Stomach (tissue), 4 donors: ENCODE data around the gene PKP4.
A peak's percentile ranks its signal among the peaks of the same experiment; 100 is the strongest.

ENCODE experiments used
- POLR2A ChIP-seq, 4 donors: fragments of 450-650 bp; IDR thresholded peaks; one replicate each; pipeline ENCODE4 v1.6.1; 2016; ENCODE audit warnings: antibody characterized with exemption in 4 of 4, control low read depth in 2 of 4, mild to moderate bottlenecking in 1 of 4, moderate library complexity in 1 of 4
- TF ChIP-seq, protein P1 (sequence below), 7 experiments: fragments of 450-650 bp in 4 of 7; fragments of 200-600 bp in 3 of 7; sonication (generic) in 3 of 7; IDR thresholded peaks; one replicate each; pipeline ENCODE4 v1.5.1; 2016 to 2019; ENCODE audit warnings: antibody characterized with exemption in 7 of 7, control low read depth in 2 of 7, mild to moderate bottlenecking in 1 of 7

DNA sequence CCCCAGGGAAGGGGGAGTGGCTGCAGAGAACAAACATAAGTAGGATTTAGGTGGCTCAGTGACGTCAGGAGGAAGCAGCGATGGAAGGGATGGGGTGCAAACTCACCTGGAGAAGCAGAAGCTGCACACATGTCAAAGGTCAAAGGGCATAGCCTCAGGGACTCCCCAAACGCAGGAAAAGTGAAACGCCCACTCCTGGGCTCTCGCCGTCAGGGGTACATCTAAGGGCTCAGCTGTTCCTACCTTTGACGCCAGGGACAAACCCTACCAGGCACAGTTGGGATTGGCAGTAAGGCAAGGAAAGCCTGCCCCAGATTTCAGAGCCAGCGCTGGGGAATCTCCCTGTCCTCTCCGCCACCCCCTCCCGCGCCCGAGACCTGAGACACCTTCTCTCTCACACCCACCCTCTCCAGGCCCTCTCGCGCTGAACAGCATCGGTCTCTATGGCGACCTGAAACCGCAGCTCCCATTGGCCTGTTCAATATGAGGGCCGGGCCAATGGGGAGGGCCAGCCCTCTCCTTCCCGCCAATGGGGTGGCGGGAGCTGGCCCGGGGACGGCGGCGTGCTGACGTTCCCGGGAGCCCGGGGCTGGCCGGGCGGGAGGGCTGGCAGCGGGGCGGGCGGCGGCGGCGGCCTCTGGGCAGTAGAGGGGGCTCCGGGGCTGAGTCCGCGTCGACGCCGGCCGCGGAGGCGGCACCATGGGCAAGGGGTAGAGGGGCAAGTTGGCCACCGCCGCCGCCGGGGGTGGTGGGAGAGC is at the start of gene PKP4, which contains the start of gene CCDC148:
- TF ChIP-seq POLR2A (IDR thresholded peaks at IDR 0.05), result no peak
- TF ChIP-seq, protein P1, sequence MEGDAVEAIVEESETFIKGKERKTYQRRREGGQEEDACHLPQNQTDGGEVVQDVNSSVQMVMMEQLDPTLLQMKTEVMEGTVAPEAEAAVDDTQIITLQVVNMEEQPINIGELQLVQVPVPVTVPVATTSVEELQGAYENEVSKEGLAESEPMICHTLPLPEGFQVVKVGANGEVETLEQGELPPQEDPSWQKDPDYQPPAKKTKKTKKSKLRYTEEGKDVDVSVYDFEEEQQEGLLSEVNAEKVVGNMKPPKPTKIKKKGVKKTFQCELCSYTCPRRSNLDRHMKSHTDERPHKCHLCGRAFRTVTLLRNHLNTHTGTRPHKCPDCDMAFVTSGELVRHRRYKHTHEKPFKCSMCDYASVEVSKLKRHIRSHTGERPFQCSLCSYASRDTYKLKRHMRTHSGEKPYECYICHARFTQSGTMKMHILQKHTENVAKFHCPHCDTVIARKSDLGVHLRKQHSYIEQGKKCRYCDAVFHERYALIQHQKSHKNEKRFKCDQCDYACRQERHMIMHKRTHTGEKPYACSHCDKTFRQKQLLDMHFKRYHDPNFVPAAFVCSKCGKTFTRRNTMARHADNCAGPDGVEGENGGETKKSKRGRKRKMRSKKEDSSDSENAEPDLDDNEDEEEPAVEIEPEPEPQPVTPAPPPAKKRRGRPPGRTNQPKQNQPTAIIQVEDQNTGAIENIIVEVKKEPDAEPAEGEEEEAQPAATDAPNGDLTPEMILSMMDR (IDR thresholded peaks at IDR 0.05), result peak in 3 of 7 experiments; percentile 10 to 29 (median 28)
